Subcutaneous adipose tissue (tissue), 4 donors: ENCODE data around the gene MN1. TPM values are rescaled to one million over a fixed set of nuclear protein-coding genes. Genes with fewer than 3 reads are reported as not detected.

Experiments used
- total RNA-seq, 4 donors: library from RNA; depleted of rRNA; stranded (reverse); fragments of >200 nt; gene quantifications; one replicate each; pipeline ENCODE4 v1.1.0, GENCODE V29; 2016
- TF ChIP-seq, protein P1 (sequence below): fragments of 450-650 bp; IDR thresholded peaks from one replicate; pipeline ENCODE4 v1.5.1; 2016; ENCODE audit warnings: low read depth, mild to moderate bottlenecking, control low read depth, antibody characterized with exemption, moderate library complexity

Gene MN1
- total RNA-seq, 4 donors from 2014 or later, result 0.68 to 3.0 (median 1.6) TPM

DNA sequence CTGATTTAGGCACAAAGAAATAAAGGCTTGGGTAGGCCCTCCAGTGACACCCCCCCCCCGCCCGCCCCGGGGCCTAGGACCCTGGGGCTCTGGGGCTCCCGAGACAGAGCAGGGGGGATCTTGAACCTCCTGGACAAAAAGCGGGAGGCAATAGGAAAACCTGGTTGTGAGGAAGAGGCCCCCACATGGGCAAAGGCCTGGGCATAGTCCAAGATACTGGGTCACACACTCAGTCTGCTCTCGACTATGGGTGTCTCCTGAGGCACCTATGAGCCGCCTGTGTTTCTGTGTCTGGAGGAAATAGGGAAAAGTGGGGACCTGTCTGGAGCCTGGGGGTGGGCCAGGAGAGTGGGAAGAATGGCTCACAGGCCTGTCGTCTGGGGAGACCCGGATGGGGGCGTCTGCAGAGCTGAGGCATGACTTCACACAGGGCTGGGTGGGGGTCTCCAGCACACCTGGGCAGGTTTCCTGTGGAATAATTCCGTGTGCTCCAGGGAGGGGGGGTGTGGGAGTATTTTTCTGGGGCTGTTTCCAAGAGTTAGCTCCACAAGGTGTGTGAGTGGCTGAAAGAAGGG lies 2.4 kb upstream of the MN1 start:
- TF ChIP-seq, protein P1, sequence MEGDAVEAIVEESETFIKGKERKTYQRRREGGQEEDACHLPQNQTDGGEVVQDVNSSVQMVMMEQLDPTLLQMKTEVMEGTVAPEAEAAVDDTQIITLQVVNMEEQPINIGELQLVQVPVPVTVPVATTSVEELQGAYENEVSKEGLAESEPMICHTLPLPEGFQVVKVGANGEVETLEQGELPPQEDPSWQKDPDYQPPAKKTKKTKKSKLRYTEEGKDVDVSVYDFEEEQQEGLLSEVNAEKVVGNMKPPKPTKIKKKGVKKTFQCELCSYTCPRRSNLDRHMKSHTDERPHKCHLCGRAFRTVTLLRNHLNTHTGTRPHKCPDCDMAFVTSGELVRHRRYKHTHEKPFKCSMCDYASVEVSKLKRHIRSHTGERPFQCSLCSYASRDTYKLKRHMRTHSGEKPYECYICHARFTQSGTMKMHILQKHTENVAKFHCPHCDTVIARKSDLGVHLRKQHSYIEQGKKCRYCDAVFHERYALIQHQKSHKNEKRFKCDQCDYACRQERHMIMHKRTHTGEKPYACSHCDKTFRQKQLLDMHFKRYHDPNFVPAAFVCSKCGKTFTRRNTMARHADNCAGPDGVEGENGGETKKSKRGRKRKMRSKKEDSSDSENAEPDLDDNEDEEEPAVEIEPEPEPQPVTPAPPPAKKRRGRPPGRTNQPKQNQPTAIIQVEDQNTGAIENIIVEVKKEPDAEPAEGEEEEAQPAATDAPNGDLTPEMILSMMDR, result no peak

DNA sequence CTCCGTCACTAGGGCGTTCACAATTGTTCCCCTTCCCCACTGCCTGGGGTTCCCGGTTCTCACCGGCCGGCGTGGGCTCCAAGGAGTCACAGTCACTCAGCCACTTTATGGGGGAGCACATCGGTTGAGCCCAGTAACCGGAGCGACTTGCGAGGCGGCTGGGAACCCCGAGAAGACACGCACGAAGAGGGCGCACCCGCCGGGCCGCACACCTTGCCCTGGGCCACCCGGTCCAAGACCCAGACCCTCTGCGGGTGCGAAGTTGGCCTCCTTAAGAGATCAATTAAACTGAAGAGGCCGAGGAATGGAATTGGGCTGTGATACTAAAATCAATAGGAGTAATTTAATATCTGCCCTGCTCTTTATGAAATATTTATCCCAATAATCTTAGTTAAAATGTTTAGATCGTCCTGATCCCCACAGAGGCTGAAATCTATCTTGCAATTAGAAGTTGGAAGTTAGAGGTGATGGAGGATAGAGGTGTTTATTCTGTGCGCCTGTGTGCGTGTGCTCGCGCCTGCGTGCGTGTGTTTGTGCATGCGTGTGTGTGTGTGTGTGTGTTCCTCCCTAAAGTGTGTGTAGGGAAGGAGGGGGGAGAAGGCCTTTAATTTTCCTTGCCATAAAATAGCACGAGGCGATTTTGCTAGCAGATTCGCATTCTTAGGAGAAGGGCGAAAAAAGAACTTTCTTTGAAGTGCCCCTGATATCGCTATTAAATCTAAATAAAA lies 954 bp upstream of the MN1 start:
- TF ChIP-seq, protein P1, result no peak

DNA sequence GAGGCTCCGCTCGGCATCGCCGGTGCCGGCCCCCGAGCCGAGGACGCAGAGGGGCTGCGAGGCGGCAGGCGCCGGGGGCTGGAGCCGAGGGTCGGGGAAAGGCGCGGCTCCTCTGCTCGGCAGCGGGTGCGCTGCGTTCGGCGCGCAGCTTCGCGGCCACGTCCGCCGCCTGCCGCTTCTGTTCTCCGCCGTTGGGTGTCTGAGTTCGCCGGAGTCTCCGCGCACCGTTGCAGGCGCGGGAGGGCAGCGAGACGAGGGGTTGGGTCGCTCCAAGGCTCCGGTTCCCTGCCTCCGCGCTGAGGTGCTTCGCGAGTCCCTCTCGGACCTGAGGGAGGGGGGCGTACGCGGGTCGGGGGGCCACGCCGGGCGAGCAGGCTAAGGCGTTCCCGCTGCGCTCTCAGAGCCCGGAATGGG lies 347 bp downstream of the MN1 start:
- TF ChIP-seq, protein P1, result no peak

DNA sequence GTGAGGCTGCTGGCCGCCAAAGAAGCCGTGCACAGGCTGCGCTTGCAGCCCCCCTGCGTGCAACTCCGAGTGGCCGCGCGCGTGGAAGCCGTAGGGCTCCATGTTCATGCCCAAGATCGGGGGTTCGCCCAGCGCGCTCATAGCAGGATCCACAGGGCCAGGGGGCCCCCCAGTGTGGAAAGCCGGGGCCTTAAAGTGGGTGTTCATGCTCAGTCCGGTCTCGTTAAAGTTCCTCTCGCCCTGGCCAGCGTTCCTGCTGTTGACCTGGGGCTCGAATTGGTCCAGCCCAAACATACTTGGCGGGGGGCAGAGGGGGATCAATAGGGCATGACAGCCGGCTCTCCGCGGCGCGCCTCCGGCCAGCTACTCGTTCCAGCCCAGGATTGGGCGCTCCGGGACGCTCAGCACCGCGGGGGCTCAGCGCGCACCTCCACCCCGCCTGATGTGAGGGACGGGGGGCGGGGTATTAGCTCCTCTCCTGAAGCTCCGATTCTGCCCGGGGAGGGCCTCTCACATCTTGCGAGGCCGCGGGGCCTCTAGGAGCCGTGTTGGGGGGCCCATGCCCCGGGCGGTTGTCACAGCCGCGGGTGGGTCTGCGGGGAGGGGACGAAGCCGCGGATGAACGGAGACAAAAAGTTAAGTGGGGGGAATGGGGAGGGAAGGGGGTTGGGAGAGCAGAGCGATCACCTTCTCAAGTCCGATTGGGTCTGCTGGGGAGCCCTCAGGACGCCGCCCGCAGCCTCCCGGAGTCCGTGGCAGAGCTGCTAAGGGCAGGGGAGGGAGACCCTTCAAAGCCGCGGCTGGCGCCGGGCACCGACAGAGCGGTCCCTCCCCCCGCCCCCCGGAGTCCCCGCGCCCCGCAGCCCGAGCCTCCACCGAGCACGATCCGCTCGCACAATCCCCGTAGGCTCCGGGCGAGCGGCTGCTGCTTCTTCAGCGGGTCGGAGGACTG lies 1.0 kb downstream of the MN1 start:
- TF ChIP-seq, protein P1, result no peak

DNA sequence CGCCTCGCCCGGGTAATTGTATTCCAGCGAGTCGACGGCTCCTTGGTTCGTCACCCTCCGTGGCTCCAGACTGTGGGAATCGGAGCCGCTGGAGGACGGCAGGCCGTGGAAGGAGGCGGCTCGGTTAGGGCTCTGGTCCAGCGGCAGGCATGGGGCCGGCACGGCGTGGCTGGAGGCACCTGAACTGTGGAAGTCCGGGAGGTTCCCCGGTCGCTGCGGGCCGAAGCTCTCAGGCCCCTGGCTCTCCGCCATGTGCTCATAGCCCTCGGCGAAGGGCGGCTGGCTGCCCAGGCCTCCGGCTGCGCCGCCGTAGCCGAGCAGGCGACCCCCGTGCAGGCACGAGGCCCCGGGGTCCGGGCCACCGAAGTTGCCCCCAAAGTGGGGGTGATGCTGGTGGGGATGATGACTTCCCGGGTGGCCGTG lies 1.7 kb downstream of the MN1 start:
- TF ChIP-seq, protein P1, result no peak

DNA sequence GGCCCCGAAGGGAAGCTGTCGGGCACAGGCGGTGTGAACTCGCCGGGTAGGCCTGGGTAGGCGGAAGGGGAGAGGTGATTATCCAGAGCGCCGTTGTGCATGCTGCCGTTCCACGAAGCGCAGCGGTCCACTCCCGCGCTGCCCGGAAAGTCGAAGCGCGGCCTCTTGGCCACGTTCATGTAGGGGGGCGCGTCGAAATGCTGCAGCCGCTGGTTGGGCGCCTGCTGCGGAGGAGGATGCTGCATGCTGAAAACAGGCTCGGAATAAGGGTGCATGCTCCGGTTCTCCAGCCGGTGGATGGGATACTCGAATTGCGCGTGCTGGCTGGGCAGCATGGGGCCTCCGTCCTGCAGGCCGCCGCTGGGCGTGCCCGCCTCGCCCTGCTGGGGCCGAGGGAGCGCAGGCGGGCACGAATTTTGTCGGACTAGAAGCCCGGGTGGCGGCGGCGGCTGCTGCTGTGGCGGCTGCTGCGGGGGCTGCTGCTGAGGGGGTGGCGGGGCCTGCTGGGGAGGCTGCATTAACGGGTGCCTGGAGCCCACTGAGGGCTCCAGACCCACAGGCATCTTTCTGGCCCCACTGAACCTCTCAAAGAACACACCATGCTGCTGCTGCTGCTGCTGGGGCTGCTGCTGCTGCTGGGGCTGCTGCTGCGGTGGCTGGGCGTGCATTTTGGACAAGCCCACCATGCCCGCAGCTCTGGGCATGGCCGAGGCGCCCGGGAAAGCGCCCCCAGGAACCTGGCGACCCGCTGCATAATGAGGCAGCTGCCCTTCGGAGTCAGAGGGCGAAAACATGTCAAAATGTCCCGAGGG lies 2.3 kb downstream of the MN1 start:
- TF ChIP-seq, protein P1, result no peak
